HG02981 (cell line): ENCODE data around the gene SMC2.

ENCODE experiments used
- ATAC-seq: cut with Tn5 transposase; IDR thresholded peaks from one replicate; pipeline ENCODE4 v1.9.1; 2021; ENCODE audit warnings: mild to moderate bottlenecking, moderate library complexity; ENCODE audit not compliant: unreplicated experiment

SMC2 gene

GRCh38 chr9:104093647-104094533 lies at the start of gene SMC2:
Gene SMC2 (plus strand): TSS chr9:104094309. CDS start chr9:104095385, 1,076 bp downstream.
- peak; percentile 88 for ATAC-seq

GRCh38 chr9:104068546-104068945 lies 25.6 kb upstream of the SMC2 start:
- no peak for ATAC-seq

GRCh38 chr9:104069288-104069687 lies 24.8 kb upstream of the SMC2 start:
- no peak for ATAC-seq

GRCh38 chr9:104071589-104071988 lies 22.5 kb upstream of the SMC2 start:
- ATAC-seq, result no peak

- ATAC-seq, result no peak
Measured at GRCh38 chr9:104073098-104073769, 20.9 kb upstream of the SMC2 start.

GRCh38 chr9:104073770-104074133 lies 20.4 kb upstream of the SMC2 start:
- ATAC-seq, result no peak

GRCh38 chr9:104074876-104075275 lies 19.2 kb upstream of the SMC2 start:
- no peak for ATAC-seq

GRCh38 chr9:104075801-104076753 lies 18.0 kb upstream of the SMC2 start:
- no peak for ATAC-seq

GRCh38 chr9:104078596-104078995 lies 15.5 kb upstream of the SMC2 start:
- ATAC-seq, result no peak

- ATAC-seq, result no peak
Measured at GRCh38 chr9:104080983-104081382, 13.1 kb upstream of the SMC2 start.

GRCh38 chr9:104082168-104082567 lies 11.9 kb upstream of the SMC2 start:
- no peak for ATAC-seq

- no peak for ATAC-seq
Measured at GRCh38 chr9:104085525-104085924, 8.6 kb upstream of the SMC2 start.

- no peak for ATAC-seq
Measured at GRCh38 chr9:104087894-104088293, 6.2 kb upstream of the SMC2 start.

GRCh38 chr9:104088416-104088815 lies 5.7 kb upstream of the SMC2 start:
- ATAC-seq, result no peak

- ATAC-seq, result no peak
Measured at GRCh38 chr9:104090578-104090977, 3.5 kb upstream of the SMC2 start.

GRCh38 chr9:104091116-104091515 lies 3.0 kb upstream of the SMC2 start:
- no peak for ATAC-seq

GRCh38 chr9:104091708-104092107 lies 2.4 kb upstream of the SMC2 start:
- ATAC-seq, result peak; percentile 14

GRCh38 chr9:104092192-104092591 lies 1.9 kb upstream of the SMC2 start:
- ATAC-seq, result no peak

GRCh38 chr9:104092875-104093600 lies 1.1 kb upstream of the SMC2 start:
- no peak for ATAC-seq

- ATAC-seq, result peak; percentile 2
Measured at GRCh38 chr9:104094534-104095015, 466 bp downstream of the SMC2 start.
